Neural cell (in vitro differentiated cells): ENCODE measurements around the gene ACOT8. TPM values are rescaled to one million over a fixed set of nuclear protein-coding genes. Genes with fewer than 3 reads are reported as not detected.

Experiments
- H2AFZ ChIP-seq: fragments of 200-600, 300-800 bp; sonication (generic), shearing (Covaris generic); 2 replicates; pipeline ENCODE4 v1.6.0; 2014; ENCODE audit warnings: low read depth, mild to moderate bottlenecking, antibody characterized with exemption, low read length, moderate library complexity
- H3F3A ChIP-seq: fragments of 200-600 bp; shearing (Covaris generic); 2 replicates; pipeline ENCODE4 v1.6.1; 2016; ENCODE audit warnings: mild to moderate bottlenecking, moderate library complexity, mixed read lengths, antibody characterized with exemption, low read length; ENCODE audit not compliant: insufficient read depth, poor library complexity, severe bottlenecking
- H3K27ac ChIP-seq: fragments of 200-600, 300-800 bp; sonication (generic), shearing (Covaris generic); 2 replicates; pipeline ENCODE4 v1.5.1; 2014; ENCODE audit warnings: mild to moderate bottlenecking, low read length, moderate library complexity
- H3K27me3 ChIP-seq: fragments of 300-800, 200-600 bp; sonication (generic), shearing (Covaris generic); 2 replicates; pipeline ENCODE4 v1.6.0; 2014; ENCODE audit warnings: mild to moderate bottlenecking, low read depth, low read length, moderate library complexity; ENCODE audit not compliant: insufficient read depth
- H3K36me3 ChIP-seq: fragments of 300-800, 200-600 bp; sonication (generic), shearing (Covaris generic); 2 replicates; pipeline ENCODE4 v1.5.1; 2014; ENCODE audit warnings: mild to moderate bottlenecking, antibody characterized with exemption, low read length, moderate library complexity; ENCODE audit not compliant: insufficient read depth
- H3K4me2 ChIP-seq: fragments of 300-800, 200-600 bp; sonication (generic), shearing (Covaris generic); 2 replicates; pipeline ENCODE4 v1.6.0; 2014; ENCODE audit warnings: mild to moderate bottlenecking, low read length
- H3K4me3 ChIP-seq: fragments of 300-800, 200-600 bp; sonication (generic), shearing (Covaris generic); 2 replicates; pipeline ENCODE4 v1.5.1; 2014; ENCODE audit warnings: mild to moderate bottlenecking, low read length, moderate library complexity
- H3K79me2 ChIP-seq: fragments of 200-600 bp; shearing (Covaris generic); replicated peaks from 2 replicates; pipeline ENCODE4 v1.6.0; 2014; ENCODE audit warnings: mild to moderate bottlenecking, low read length, moderate library complexity; ENCODE audit not compliant: insufficient read depth
- H3K9ac ChIP-seq: fragments of 300-800, 200-600 bp; sonication (generic), shearing (Covaris generic); 2 replicates; pipeline ENCODE4 v1.6.1; 2016; ENCODE audit warnings: mild to moderate bottlenecking, low read length, mixed read lengths
- H3K9me2 ChIP-seq: fragments of 200-600 bp; shearing (Covaris generic); 2 replicates; pipeline ENCODE4 v1.6.1; 2016; ENCODE audit warnings: mild to moderate bottlenecking, low read length, mixed read lengths; ENCODE audit not compliant: insufficient read depth
- H3K9me3 ChIP-seq: fragments of 200-600, 300-800 bp; sonication (generic), shearing (Covaris generic); 2 replicates; pipeline ENCODE4 v1.6.1; 2016; ENCODE audit warnings: mild to moderate bottlenecking, mixed run types, low read length, moderate library complexity, mixed read lengths
- H4K20me1 ChIP-seq: fragments of 200-600 bp; shearing (Covaris generic); 2 replicates; pipeline ENCODE4 v1.6.1; 2016; ENCODE audit warnings: mild to moderate bottlenecking, mixed run types; ENCODE audit not compliant: insufficient read depth
- CTCF ChIP-seq: fragments of 450-650 bp; IDR thresholded peaks from 2 replicates; pipeline ENCODE4 v1.5.1; 2014; ENCODE audit warnings: antibody characterized with exemption, mild to moderate bottlenecking, moderate library complexity; ENCODE audit not compliant: poor library complexity, severe bottlenecking
- EP300 ChIP-seq: fragments of 450-650 bp; conservative IDR thresholded peaks from 2 replicates; pipeline ENCODE4 v1.6.1; 2014; ENCODE audit warnings: antibody characterized with exemption, mild to moderate bottlenecking, moderate library complexity; ENCODE audit not compliant: poor library complexity, severe bottlenecking
- EZH2 ChIP-seq: fragments of 200-600, 300-800 bp; shearing (Covaris generic), sonication (generic); IDR thresholded peaks from 2 replicates; pipeline ENCODE4 v1.6.1; 2014; ENCODE audit warnings: antibody characterized with exemption, low read length, borderline replicate concordance, mild to moderate bottlenecking; ENCODE audit not compliant: insufficient read depth, poor library complexity, severe bottlenecking
- MXI1 ChIP-seq: fragments of 450-650 bp; conservative IDR thresholded peaks from 2 replicates; pipeline ENCODE4 v1.6.1; 2014; ENCODE audit warnings: antibody characterized with exemption, mild to moderate bottlenecking; ENCODE audit not compliant: poor library complexity, severe bottlenecking
- POLR2AphosphoS5 ChIP-seq: IDR thresholded peaks from 2 replicates; pipeline ENCODE4 v1.6.1; 2012
- RAD21 ChIP-seq: fragments of 450-650 bp; conservative IDR thresholded peaks from 2 replicates; pipeline ENCODE4 v1.6.1; 2014; ENCODE audit warnings: antibody characterized with exemption, mild to moderate bottlenecking, moderate library complexity
- REST ChIP-seq: IDR thresholded peaks from 2 replicates; pipeline ENCODE4 v1.6.1; 2012; ENCODE audit warnings: borderline replicate concordance
- SMC3 ChIP-seq: fragments of 450-650 bp; conservative IDR thresholded peaks from 2 replicates; pipeline ENCODE4 v1.6.1; 2014; ENCODE audit warnings: antibody characterized with exemption, mild to moderate bottlenecking, moderate library complexity; ENCODE audit not compliant: poor library complexity
- TAF1 ChIP-seq: IDR thresholded peaks from 2 replicates; pipeline ENCODE4 v1.6.1; 2012; ENCODE audit warnings: low read depth
- polyA plus RNA-seq: library from polyadenylated mRNA; depleted of rRNA; stranded (reverse); fragments of >200 nt; gene quantifications from 2 replicates; pipeline ENCODE4 v1.2.3, GENCODE V29; 2014

ACOT8 gene
- polyA plus RNA-seq, 1 donor from 2014 or later, result 68.7 TPM

- Histone ChIP-seq H3K27me3 (no peaks in the 10 kb centered on the region), H3K9me3 (no peaks in the 10 kb centered on the region), H4K20me1 (no peaks in the 10 kb centered on the region), H3K27ac (no peak overlapping the region), H3K4me2 (no peak overlapping the region), H3K4me3 (no peak overlapping the region), H3K9me2 (no peaks in the 10 kb centered on the region), H3K9ac (no peak overlapping the region), H3K79me2 (no peaks in the 10 kb centered on the region), H2AFZ (no peak overlapping the region), H3K36me3 (no peaks in the 10 kb centered on the region), H3F3A (no peaks in the 10 kb centered on the region)
- TF ChIP-seq POLR2AphosphoS5 (no peak), EP300 (no peak), MXI1 (no peak), SMC3 (no peak), CTCF (no peak), REST (no peak)
Observed at GRCh38 chr20:45888681-45889080, 31.5 kb upstream of the ACOT8 start.

GRCh38 chr20:45887346-45887715 is 30.1 kb upstream of the ACOT8 start, which contains the start of gene SPATA25:
TSS of gene SPATA25 (minus strand) at chr20:45887622. CDS start at chr20:45887590, 32 bp downstream.
- Histone ChIP-seq H3F3A (no peaks in the 10 kb centered on the region), H3K4me3 (no peak within 1 kb of the TSS), H3K9ac (no peak within 1 kb of the TSS), H3K36me3 (no peaks in the 10 kb centered on the region), H2AFZ (no peak within 1 kb of the TSS), H3K4me2 (no peak within 1 kb of the TSS), H4K20me1 (no peaks in the 10 kb centered on the region), H3K9me3 (no peaks in the 10 kb centered on the region), H3K79me2 (peaks cover under 1% of the 10 kb centered on the region), H3K27ac (no peak within 1 kb of the TSS), H3K9me2 (no peaks in the 10 kb centered on the region), H3K27me3 (no peaks in the 10 kb centered on the region)
- no peak for TF ChIP-seq SMC3
- TF ChIP-seq RAD21, result no peak
- TF ChIP-seq MXI1, result no peak
- TF ChIP-seq POLR2AphosphoS5, result no peak
- no peak for TF ChIP-seq EP300
- TF ChIP-seq CTCF, result no peak
- TF ChIP-seq REST, result no peak
- no peak for TF ChIP-seq EZH2
- no peak for TF ChIP-seq TAF1
